Panc1 (cell line): ENCODE data around the gene HSP90B1. TPM values are rescaled to one million over a fixed set of nuclear protein-coding genes. Genes with fewer than 3 reads are reported as not detected.

Experiments used
- ATAC-seq: fragments of 200-7000 bp; cut with Tn5 transposase; 2 replicates; pipeline ENCODE4 v1.9.1; 2020; ENCODE audit warnings: mild to moderate bottlenecking, moderate library complexity
- BruUV-seq: library from RNA; stranded (reverse); fragments of 400-500 nt; replicated peaks from 2 replicates; lab custom pipeline; 2021; lab: Mats Ljungman, UMichigan
- CTCF ChIA-PET: fragments of 300-600 bp; sonication (Branson Sonifier 250); formaldehyde crosslinking; loops from one replicate; lab custom pipeline; 2022; ENCODE audit warnings: antibody characterized with exemption; lab: Charles Lee
- POLR2A ChIA-PET: fragments of 300-600 bp; sonication (Branson Sonifier 250); formaldehyde crosslinking; loops from one replicate; lab custom pipeline; 2022; ENCODE audit warnings: antibody characterized with exemption; lab: Charles Lee
- DNase-seq: peaks from one replicate; pipeline ENCODE4 v3.0.0-alpha.2; 2010; ENCODE audit warnings: low read depth, low spot score
- H3K27ac ChIP-seq: 2 replicates; pipeline ENCODE4 v1.5.1; 2011; ENCODE audit warnings: mild to moderate bottlenecking, low read length, inconsistent platforms
- H3K27me3 ChIP-seq: fragments of 200-500 bp; sonication (Bioruptor generic); 2 replicates; pipeline ENCODE4 v1.6.0; 2014; ENCODE audit warnings: low read length, inconsistent platforms; ENCODE audit not compliant: control insufficient read depth, insufficient read depth
- H3K36me3 ChIP-seq: fragments of 200-500 bp; sonication (Bioruptor generic); 2 replicates; pipeline ENCODE4 v1.5.1; 2014; ENCODE audit warnings: inconsistent platforms, mild to moderate bottlenecking, low read length, moderate library complexity; ENCODE audit not compliant: control insufficient read depth, insufficient read depth
- H3K4me1 ChIP-seq: 2 replicates; pipeline ENCODE4 v1.5.1; 2011; ENCODE audit warnings: inconsistent platforms, mild to moderate bottlenecking, low read length, moderate library complexity; ENCODE audit not compliant: control insufficient read depth, insufficient read depth
- H3K4me3 ChIP-seq, 2 experiments: 2 replicates each; pipeline ENCODE4 v1.5.1; 2011 to 2012; ENCODE audit warnings: low read depth in 2 of 2, low read length in 2 of 2, mild to moderate bottlenecking in 2 of 2, inconsistent platforms in 1 of 2, moderate library complexity in 1 of 2
- H3K9me3 ChIP-seq: fragments of 200-500 bp; sonication (Bioruptor generic); 2 replicates; pipeline ENCODE4 v1.5.1; 2014; ENCODE audit warnings: low read depth, mild to moderate bottlenecking, inconsistent platforms, low read length, moderate library complexity; ENCODE audit not compliant: control insufficient read depth, insufficient read depth
- CTCF ChIP-seq: fragments of 450-650 bp; IDR thresholded peaks from 2 replicates; pipeline ENCODE4 v1.5.1; 2017; ENCODE audit warnings: mild to moderate bottlenecking
- POLR2AphosphoS5 ChIP-seq: IDR thresholded peaks from 2 replicates; pipeline ENCODE4 v1.6.1; 2012; ENCODE audit warnings: mild to moderate bottlenecking, low read depth, low read length, moderate library complexity
- REST ChIP-seq, 2 experiments: IDR thresholded peaks; 2 replicates each; pipeline ENCODE4 v1.6.1; 2011 to 2012; ENCODE audit warnings: low read depth in 2 of 2, control low read depth in 1 of 2, low read length in 1 of 2, mild to moderate bottlenecking in 1 of 2, moderate library complexity in 1 of 2; ENCODE audit not compliant: insufficient read depth in 1 of 2
- SIN3A ChIP-seq: IDR thresholded peaks from 2 replicates; pipeline ENCODE4 v1.6.1; 2012; ENCODE audit warnings: low read depth, mild to moderate bottlenecking, low read length, moderate library complexity, borderline replicate concordance; ENCODE audit not compliant: insufficient read depth
- TCF7L2 ChIP-seq: IDR thresholded peaks from 2 replicates; pipeline ENCODE4 v1.6.1; 2011; ENCODE audit warnings: mild to moderate bottlenecking, low read depth, low read length, inconsistent platforms
- in situ Hi-C: cut with HindIII; loops from 2 replicates; pipeline ENCODE4 v1.10.0; 2016; ENCODE audit warnings: low sequenced_read_pairs, low pct_unique_long_range_greater_than_20kb
- intact Hi-C: fragments of 100-400 bp; cut with micrococcal nuclease; formaldehyde crosslinking; loops from one replicate; pipeline ENCODE4 v1.10.0; 2022; ENCODE audit not compliant: unreplicated experiment
- total RNA-seq: library from RNA; stranded (reverse); gene quantifications from one replicate; pipeline ENCODE4 v1.2.1, GENCODE V29; 2021; ENCODE audit not compliant: unreplicated experiment

The HSP90B1 gene
- total RNA-seq, 1 experiment from 2014 or later, result 503 TPM

GRCh38 chr12:103884316-103884715 is 45.9 kb upstream of the HSP90B1 start:
- Histone ChIP-seq H3K27me3 (no peaks in the 10 kb centered on the region; the same call in 1 of the 2 replicates), H3K4me3 (no peak overlapping the region), H3K4me1 (no peaks in the 10 kb centered on the region), H3K27ac (no peak overlapping the region), H3K9me3 (no peaks in the 10 kb centered on the region), H3K36me3 (no peaks in the 10 kb centered on the region)
- DNase-seq (no peak), ATAC-seq (peak; percentile 63)
- in situ Hi-C loops, result no loop called here
- TF ChIP-seq CTCF (peak; percentile 72), POLR2AphosphoS5 (no peak)
- intact Hi-C loops, result loop anchor here (5.0 kb wide), 1 partner anchor 223 kb away; no protein-coding TSS in a partner anchor
- no TSS peak for BruUV-seq
- ChIA-PET CTCF (interaction anchor here (0.7 kb wide), 1 partner anchor 225 kb away, joined by 4 read pairs; no protein-coding TSS in a partner anchor), POLR2A (interaction anchor here (0.6 kb wide), 1 partner anchor 105 kb away, joined by 4 read pairs; no protein-coding TSS in a partner anchor)

- DNase-seq (no peak), ATAC-seq (no peak)
- Histone ChIP-seq H3K4me1 (no peaks in the 10 kb centered on the region), H3K4me3 (no peak overlapping the region), H3K27ac (no peak overlapping the region), H3K36me3 (no peaks in the 10 kb centered on the region), H3K27me3 (no peaks in the 10 kb centered on the region; the same call in 1 of the 2 replicates), H3K9me3 (no peaks in the 10 kb centered on the region)
- BruUV-seq, result no TSS peak
- ChIA-PET CTCF (no interaction called here), POLR2A (no interaction called here)
- intact Hi-C loops, result no loop called here
- no peak for TF ChIP-seq SIN3A
- TF ChIP-seq POLR2AphosphoS5, result no peak
- TF ChIP-seq TCF7L2, result no peak
- no peak for TF ChIP-seq CTCF
- no peak for TF ChIP-seq REST (IDR thresholded peaks at IDR 0.05; ENCODE audit: insufficient read depth in 1 of 2, low read depth in 2 of 2, low read length in 1 of 2)
- in situ Hi-C loops, result no loop called here
Measured at GRCh38 chr12:103886195-103886797, 43.9 kb upstream of the HSP90B1 start.
